Retinal pigment epithelial cell (primary cell): ENCODE measurements around the gene VDR.

Experiments
- DNase-seq: peaks from one replicate; pipeline ENCODE4 v3.0.0-alpha.2; 2010; ENCODE audit warnings: low read depth
- H3K4me3 ChIP-seq: 2 replicates; pipeline ENCODE4 v1.5.1; 2011; ENCODE audit warnings: mild to moderate bottlenecking, low read length, control low read depth, moderate library complexity
- TF ChIP-seq, protein P1 (sequence below): conservative IDR thresholded peaks from 2 replicates; pipeline ENCODE4 v1.5.1; 2011; ENCODE audit warnings: low read depth, low read length, control low read depth, inconsistent platforms

The VDR gene

DNA sequence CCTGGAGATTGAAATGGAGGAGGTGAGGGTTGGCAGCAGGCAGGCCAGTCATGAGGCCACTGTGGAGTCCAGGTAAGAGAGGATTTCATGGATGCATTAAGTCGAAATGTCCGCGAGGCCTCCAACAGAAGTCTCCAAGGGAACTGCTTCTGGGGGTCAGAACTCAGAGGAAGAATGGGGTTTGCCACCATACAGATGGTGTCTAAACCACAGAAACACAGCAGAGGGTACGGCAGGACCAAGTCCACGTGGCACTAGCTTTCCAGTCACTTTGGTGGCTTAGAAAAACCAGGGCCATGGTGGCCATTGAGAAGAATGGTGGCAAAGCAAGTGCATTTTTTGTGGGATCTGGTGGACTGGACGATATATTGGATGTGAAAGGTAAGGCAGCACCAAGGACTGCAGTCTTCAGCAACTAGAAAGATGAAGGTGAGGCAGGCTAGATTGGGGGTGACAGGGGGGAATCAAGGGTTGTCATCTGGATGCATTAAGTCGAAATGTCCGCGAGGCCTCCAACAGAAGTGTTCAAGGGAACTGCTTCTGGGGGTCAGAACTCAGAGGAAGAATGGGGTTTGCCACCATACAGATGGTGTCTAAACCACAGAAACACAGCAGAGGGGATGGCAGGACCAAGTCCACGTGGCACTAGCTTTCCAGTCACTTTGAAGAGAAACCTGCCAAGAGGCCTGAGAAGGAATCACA is 36.1 kb upstream of the VDR start:
- DNase-seq = no peak
- TF ChIP-seq, protein P1, sequence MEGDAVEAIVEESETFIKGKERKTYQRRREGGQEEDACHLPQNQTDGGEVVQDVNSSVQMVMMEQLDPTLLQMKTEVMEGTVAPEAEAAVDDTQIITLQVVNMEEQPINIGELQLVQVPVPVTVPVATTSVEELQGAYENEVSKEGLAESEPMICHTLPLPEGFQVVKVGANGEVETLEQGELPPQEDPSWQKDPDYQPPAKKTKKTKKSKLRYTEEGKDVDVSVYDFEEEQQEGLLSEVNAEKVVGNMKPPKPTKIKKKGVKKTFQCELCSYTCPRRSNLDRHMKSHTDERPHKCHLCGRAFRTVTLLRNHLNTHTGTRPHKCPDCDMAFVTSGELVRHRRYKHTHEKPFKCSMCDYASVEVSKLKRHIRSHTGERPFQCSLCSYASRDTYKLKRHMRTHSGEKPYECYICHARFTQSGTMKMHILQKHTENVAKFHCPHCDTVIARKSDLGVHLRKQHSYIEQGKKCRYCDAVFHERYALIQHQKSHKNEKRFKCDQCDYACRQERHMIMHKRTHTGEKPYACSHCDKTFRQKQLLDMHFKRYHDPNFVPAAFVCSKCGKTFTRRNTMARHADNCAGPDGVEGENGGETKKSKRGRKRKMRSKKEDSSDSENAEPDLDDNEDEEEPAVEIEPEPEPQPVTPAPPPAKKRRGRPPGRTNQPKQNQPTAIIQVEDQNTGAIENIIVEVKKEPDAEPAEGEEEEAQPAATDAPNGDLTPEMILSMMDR = no peak
- H3K4me3 ChIP-seq = no peak overlapping the region

DNA sequence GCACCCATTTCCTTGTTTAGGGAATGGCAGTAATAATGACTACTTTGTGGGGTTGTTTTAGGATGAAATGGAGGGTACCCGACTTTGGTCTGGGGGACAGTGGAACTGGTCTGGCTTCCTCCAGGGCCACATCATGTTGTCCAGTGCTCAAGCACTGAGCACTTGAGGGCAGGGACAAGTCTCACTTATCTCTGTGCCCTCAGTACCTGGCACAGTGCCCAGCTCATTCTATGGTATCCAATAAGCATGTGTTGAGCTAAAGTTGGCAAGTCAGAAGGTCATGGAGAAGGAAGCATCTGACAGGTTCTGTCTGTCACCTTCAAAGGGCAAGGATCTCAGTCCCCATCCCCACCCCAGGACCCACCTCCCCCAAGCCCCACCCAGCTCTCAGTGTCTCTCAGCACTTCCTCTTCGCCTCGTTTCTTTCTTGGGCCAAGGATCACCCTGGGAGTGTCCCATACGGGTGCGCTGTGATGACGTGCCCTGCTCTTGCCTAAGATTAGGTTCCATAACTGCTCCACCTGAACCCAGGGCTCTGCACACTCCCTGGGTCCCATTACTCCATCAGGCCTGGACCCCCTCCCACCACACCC is 34.3 kb upstream of the VDR start:
- TF ChIP-seq, protein P1 = no peak
- DNase-seq = no peak
- no peak overlapping the region for H3K4me3 ChIP-seq

GRCh38 chr12:47938594-47938993 is 33.8 kb upstream of the VDR start:
- DNase-seq = no peak
- TF ChIP-seq, protein P1 = no peak
- H3K4me3 ChIP-seq = no peak overlapping the region

DNA sequence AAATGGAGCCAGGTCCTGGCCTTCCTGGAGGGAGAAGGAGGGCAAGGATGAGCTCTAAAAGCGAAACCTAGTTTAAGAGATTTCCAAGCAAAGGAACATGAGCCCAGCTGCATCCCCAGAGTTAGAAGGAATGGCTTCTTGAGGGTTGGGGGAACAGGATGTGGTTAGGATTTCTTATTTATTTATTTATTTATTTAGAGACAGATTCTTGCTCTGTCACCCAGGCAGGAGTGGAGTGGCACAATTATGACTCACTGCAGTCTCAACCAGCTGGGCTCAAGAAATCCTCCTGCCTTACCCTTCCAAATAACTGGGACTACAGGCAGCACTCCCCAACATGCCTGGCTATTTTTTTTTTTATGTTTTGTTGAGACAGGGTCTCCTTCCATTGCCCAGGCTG is 33.3 kb upstream of the VDR start:
- DNase-seq = no peak
- TF ChIP-seq, protein P1 = no peak
- no peak overlapping the region for H3K4me3 ChIP-seq

DNA sequence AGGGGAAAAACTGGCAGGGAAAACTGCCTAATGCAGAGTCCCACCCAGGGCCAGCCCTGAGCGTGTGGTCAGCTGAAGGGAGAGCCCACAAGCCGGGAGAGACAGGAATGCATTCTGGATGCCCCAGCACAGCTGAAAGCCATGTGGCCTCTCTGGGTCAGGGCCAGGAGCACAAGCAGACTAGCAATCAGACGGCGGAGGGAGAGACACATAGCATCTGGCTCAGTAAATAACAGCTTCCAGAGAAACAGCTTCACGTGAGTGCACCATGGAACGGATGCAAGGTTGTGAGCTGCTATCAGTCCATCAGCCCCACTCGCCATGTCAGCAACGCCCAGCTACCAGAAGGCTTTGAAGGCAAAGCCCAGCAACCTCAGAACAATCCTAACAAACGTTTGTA is 30.4 kb upstream of the VDR start:
- no peak overlapping the region for H3K4me3 ChIP-seq
- DNase-seq = peak; percentile 10
- TF ChIP-seq, protein P1 = no peak

GRCh38 chr12:47931187-47931586 is 26.4 kb upstream of the VDR start:
- no peak for DNase-seq
- H3K4me3 ChIP-seq = no peak overlapping the region
- TF ChIP-seq, protein P1 = no peak

DNA sequence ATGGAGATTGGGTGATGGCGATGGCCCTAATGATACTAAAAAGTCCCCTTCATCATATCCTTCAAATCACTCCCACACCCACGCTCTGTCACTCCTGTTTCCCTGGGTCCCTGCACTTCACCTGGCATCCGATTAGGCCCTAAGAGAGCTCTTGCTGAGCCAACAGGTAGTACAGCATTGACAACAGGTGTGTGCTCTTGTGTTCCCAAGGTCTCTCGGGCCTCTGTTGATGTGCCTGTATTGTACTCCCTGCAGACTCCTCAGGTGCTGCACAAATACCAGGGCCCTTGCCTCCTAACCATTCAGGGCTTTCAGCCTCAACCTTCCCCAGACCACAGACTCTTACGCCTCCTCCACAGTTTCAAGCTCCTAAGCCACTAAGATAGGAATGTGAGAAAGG is 25.8 kb upstream of the VDR start:
- TF ChIP-seq, protein P1 = no peak
- H3K4me3 ChIP-seq = no peak overlapping the region
- DNase-seq = no peak
